ENCODE data around the gene PAQR4.

Gene PAQR4

DNA sequence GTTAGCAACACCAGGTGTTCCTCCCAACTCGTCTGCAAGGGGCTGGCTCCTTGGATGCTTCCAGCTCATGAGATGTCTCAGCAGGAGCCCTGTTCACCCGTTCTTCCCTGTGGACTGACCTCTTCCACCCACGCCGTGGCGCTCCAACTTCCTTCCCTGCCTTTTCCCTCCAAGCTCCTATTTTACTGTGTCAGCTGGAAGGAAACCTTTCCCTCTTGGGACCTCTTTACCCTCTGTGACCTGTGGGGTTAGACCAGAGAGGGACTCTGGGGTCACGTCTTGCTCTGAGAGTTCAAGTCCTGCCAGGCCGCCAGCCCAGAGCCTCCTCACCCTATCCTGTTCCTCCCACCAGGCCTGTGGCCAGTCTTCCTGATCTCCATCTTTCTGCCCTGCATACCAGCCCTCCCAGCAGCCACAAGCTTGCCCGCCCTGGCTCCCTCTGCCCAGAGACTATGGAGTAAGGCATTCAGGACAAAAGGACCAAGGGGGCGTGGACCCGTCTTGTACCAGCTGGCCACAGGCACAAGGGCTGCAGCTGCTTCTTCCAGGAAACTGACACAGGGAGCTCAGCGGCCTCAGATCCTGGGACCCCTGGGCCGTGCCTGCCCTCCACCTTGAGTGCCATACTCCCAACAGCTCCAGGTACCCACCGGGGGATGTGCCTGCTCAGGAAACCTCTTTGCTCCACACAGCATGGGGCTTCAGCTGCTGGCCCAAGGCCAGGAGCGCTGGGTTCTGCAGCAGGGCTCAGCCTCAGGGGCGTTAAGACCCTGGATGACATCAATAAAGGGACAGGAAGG is 3.0 kb downstream of the PAQR4 start:
- Histone ChIP-seq H4K20me1 (ENCODE audit: insufficient read depth, low read length) (no peaks in the 10 kb centered on the region), H3K36me3 (ENCODE audit: insufficient read depth, low read length) (peaks cover 66% of the 10 kb centered on the region), H3K4me3 (ENCODE audit: low read depth, low read length, poor library complexity, severe bottlenecking) (no peak overlapping the region), H3K4me1 (ENCODE audit: insufficient read depth, low read length, severe bottlenecking) (peaks cover 56% of the 10 kb centered on the region), H3F3A (ENCODE audit: insufficient read depth, low read length) (no peaks in the 10 kb centered on the region), H3K27me3 (ENCODE audit: insufficient read depth, low read length) (no peaks in the 10 kb centered on the region), H2AFZ (ENCODE audit: low read length) (no peak overlapping the region), H3K27ac (ENCODE audit: low read depth, low read length, poor library complexity, severe bottlenecking) (peak overlapping the region; percentile 29), H3K4me2 (ENCODE audit: low read length) (peak overlapping the region; percentile 85; the same call in 1 of the 2 replicates), H3K9ac (ENCODE audit: low read length) (no peak overlapping the region), H3K9me2 (ENCODE audit: low read depth, low read length) (no peaks in the 10 kb centered on the region), H3K79me2 (ENCODE audit: insufficient read depth, low read length) (no peaks in the 10 kb centered on the region), H3K9me3 (ENCODE audit: low read length) (no peaks in the 10 kb centered on the region)
- TF ChIP-seq EZH2 (IDR thresholded peaks at IDR 0.05; ENCODE audit: borderline replicate concordance, low read length), result no peak
- TF ChIP-seq, protein P1, sequence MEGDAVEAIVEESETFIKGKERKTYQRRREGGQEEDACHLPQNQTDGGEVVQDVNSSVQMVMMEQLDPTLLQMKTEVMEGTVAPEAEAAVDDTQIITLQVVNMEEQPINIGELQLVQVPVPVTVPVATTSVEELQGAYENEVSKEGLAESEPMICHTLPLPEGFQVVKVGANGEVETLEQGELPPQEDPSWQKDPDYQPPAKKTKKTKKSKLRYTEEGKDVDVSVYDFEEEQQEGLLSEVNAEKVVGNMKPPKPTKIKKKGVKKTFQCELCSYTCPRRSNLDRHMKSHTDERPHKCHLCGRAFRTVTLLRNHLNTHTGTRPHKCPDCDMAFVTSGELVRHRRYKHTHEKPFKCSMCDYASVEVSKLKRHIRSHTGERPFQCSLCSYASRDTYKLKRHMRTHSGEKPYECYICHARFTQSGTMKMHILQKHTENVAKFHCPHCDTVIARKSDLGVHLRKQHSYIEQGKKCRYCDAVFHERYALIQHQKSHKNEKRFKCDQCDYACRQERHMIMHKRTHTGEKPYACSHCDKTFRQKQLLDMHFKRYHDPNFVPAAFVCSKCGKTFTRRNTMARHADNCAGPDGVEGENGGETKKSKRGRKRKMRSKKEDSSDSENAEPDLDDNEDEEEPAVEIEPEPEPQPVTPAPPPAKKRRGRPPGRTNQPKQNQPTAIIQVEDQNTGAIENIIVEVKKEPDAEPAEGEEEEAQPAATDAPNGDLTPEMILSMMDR (IDR thresholded peaks at IDR 0.05; ENCODE audit: low read length), result no peak

DNA sequence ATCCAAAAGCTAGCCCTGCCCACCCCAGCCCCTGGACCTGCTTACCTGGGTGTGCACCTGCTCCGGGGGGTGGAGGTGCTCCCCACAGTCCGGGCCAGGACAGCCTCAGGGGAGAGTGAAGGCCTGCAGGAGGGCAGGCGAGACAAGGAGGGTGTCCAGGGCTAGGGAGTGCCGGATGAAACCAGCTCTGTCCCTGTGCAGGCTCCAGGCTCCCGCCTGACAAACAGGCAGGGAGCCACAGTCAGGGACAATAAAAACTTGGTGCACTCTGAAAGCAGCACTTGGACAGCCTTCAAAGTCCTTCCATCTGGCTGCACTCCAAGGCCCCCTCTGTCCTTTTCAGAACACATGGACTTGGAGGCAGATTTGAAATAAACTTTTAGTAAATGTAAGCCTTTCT is 3.9 kb downstream of the PAQR4 start:
- no peak overlapping the region for H2AFZ ChIP-seq (ENCODE audit: low read length)
- no peaks in the 10 kb centered on the region for H4K20me1 ChIP-seq (ENCODE audit: insufficient read depth, low read length)
- H3K9ac ChIP-seq (ENCODE audit: low read length), result no peak overlapping the region
- H3K4me1 ChIP-seq (ENCODE audit: insufficient read depth, low read length, severe bottlenecking), result peaks cover 60% of the 10 kb centered on the region
- H3K4me3 ChIP-seq (ENCODE audit: low read depth, low read length, poor library complexity, severe bottlenecking), result no peak overlapping the region
- H3K36me3 ChIP-seq (ENCODE audit: insufficient read depth, low read length), result peaks cover 75% of the 10 kb centered on the region
- no peaks in the 10 kb centered on the region; the same call in 1 of the 2 replicates for H3K79me2 ChIP-seq (ENCODE audit: insufficient read depth, low read length)
- TF ChIP-seq EZH2 (IDR thresholded peaks at IDR 0.05; ENCODE audit: borderline replicate concordance, low read length), result no peak
- TF ChIP-seq, protein P1 (IDR thresholded peaks at IDR 0.05; ENCODE audit: low read length), result no peak
- H3F3A ChIP-seq (ENCODE audit: insufficient read depth, low read length), result no peaks in the 10 kb centered on the region
- H3K27ac ChIP-seq (ENCODE audit: low read depth, low read length, poor library complexity, severe bottlenecking), result peak overlapping the region; percentile 30
- no peaks in the 10 kb centered on the region for H3K9me2 ChIP-seq (ENCODE audit: low read depth, low read length)
- H3K9me3 ChIP-seq (ENCODE audit: low read length), result no peaks in the 10 kb centered on the region
- no peaks in the 10 kb centered on the region for H3K27me3 ChIP-seq (ENCODE audit: insufficient read depth, low read length)
- H3K4me2 ChIP-seq (ENCODE audit: low read length), result no peak overlapping the region

DNA sequence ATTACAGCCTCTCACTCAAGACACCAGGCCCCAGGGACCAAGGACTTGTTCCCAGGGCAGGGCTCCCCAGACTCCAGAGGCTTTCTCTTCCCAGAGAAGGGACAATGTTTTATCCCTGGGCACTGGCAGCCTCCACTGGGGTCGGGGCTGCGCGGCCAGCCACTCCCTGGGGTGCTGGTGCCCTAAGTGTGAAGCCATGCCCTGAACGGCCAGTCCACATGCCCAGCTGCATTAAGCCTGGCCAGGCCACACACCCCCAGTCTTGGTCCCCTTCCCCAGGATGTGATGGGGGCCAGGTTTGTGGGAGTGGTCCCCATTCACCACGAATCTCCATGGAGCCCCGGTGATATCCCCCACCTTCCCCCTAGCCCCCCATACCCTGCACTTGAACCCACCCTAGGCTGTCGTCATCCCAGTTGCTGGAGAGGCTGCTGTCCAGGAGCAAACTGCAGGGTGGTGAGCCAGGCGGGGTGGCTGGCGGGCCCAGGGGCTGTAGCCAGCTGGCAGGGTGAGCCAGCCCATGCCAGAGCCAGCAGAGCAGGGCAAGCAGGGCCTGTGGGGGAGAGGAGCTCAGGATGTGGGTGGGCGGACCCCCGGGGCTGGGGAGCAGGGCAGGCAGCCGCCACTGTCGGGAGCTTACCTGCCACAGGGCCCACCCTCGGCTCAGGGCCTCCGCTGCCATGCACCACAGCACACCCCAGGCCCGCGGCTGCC is 4.6 kb downstream of the PAQR4 start:
- peak overlapping the region; percentile 30 for H3K27ac ChIP-seq (ENCODE audit: low read depth, low read length, poor library complexity, severe bottlenecking)
- no peak overlapping the region for H2AFZ ChIP-seq (ENCODE audit: low read length)
- peaks cover 60% of the 10 kb centered on the region for H3K4me1 ChIP-seq (ENCODE audit: insufficient read depth, low read length, severe bottlenecking)
- H4K20me1 ChIP-seq (ENCODE audit: insufficient read depth, low read length), result no peaks in the 10 kb centered on the region
- H3F3A ChIP-seq (ENCODE audit: insufficient read depth, low read length), result no peaks in the 10 kb centered on the region
- H3K9me3 ChIP-seq (ENCODE audit: low read length), result no peaks in the 10 kb centered on the region
- H3K4me3 ChIP-seq (ENCODE audit: low read depth, low read length, poor library complexity, severe bottlenecking), result no peak overlapping the region
- TF ChIP-seq, protein P1 (IDR thresholded peaks at IDR 0.05; ENCODE audit: low read length), result no peak
- no peak for TF ChIP-seq EZH2 (IDR thresholded peaks at IDR 0.05; ENCODE audit: borderline replicate concordance, low read length)
- H3K4me2 ChIP-seq (ENCODE audit: low read length), result peak overlapping the region; percentile 18; the same call in 1 of the 2 replicates
- H3K9me2 ChIP-seq (ENCODE audit: low read depth, low read length), result no peaks in the 10 kb centered on the region
- H3K27me3 ChIP-seq (ENCODE audit: insufficient read depth, low read length), result no peaks in the 10 kb centered on the region
- peaks cover 78% of the 10 kb centered on the region for H3K36me3 ChIP-seq (ENCODE audit: insufficient read depth, low read length)
- H3K79me2 ChIP-seq (ENCODE audit: insufficient read depth, low read length), result no peaks in the 10 kb centered on the region; the same call in 1 of the 2 replicates
- no peak overlapping the region for H3K9ac ChIP-seq (ENCODE audit: low read length)

Measured in OCI-LY1 (cell line).